ENCODE data around the gene CXorf66.

DNA sequence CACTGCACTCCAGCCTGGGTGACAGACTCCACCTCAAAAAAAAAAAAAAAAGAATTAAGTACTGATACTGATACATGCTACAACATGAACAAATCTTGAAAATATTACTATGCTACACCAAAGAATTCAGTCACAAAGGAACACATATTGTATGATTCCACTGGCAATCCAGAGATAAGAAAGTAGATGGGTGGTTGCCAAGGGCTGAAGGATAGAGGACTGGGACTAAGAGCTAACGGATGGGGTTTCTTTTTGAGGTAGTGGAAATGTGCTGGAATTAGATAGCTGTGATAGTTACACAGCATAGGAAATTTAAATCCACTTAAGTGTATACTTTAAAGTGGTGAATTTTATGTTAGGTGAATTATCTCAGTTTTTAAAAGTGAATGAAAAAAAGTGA lies 45.0 kb downstream of the CXorf66 start:
- TF ChIP-seq POLR2A (IDR thresholded peaks at IDR 0.05; ENCODE audit: low read length) = no peak
- no peak for TF ChIP-seq GATA1 (IDR thresholded peaks at IDR 0.05; ENCODE audit: low read depth, low read length)

All from erythroblast (primary cell).